Renal cortex interstitium (tissue), 15 donors: ENCODE data around the gene MAP4K5. TPM values are rescaled to one million over a fixed set of nuclear protein-coding genes. Genes with fewer than 3 reads are reported as not detected.
"Not testable (repeated sequence)": the region's sequence is repeated elsewhere in the genome, so short reads cannot be mapped to it uniquely, and the experiment has no call there.

ENCODE experiments used
- DNase-seq, 11 donors: peaks; one replicate each; pipeline ENCODE4 v3.0.0-alpha.2; 2013; ENCODE audit warnings: low read depth in 9 of 11, low spot score in 4 of 11; ENCODE audit errors: extremely low read depth in 1 of 11
- long read RNA-seq, 16 experiments: transcript quantifications; one replicate each; lab custom pipeline, GENCODE V29; 2026
- polyA plus RNA-seq, 3 donors: library from polyadenylated mRNA; unstranded; fragments of 120-200 nt; gene quantifications; one replicate each; pipeline ENCODE4 v1.2.1, GENCODE V29; 2013; ENCODE audit not compliant: insufficient read length in 3 of 3

The MAP4K5 gene
- polyA plus RNA-seq = 10 to 100 TPM; 45.9 to 61.2 (median 55.8) TPM
- long read RNA-seq, donor 1 = 0 reads
- long read RNA-seq, donor 2 = 0 reads
- long read RNA-seq, donor 3, partial matches to known transcripts = 0 of 5 reads
- long read RNA-seq, donor 3, other reads (novel, unspliced or antisense) = 5 of 5 reads
- long read RNA-seq, donor 4 = 0 reads
- long read RNA-seq, donor 5 = 0 reads
- long read RNA-seq, donor 6, partial matches to known transcripts = 6 of 6 reads
- long read RNA-seq, donor 6, other reads (novel, unspliced or antisense) = 0 of 6 reads
- long read RNA-seq, donor 7 = 0 reads
- long read RNA-seq, donor 8 = 0 reads
- long read RNA-seq, donor 9, partial matches to known transcripts = 0 of 5 reads
- long read RNA-seq, donor 9, other reads (novel, unspliced or antisense) = 5 of 5 reads
- long read RNA-seq, donor 10, partial matches to known transcripts = 9 of 9 reads
- long read RNA-seq, donor 10, other reads (novel, unspliced or antisense) = 0 of 9 reads
- long read RNA-seq, donor 11 = 0 reads
- long read RNA-seq, donor 12 = 0 reads
- long read RNA-seq, donor 13 = 0 reads
- long read RNA-seq, donor 14 = 0 reads
- long read RNA-seq, donor 15 = 0 reads
- long read RNA-seq, donor 16, partial matches to known transcripts = 15 of 24 reads
- long read RNA-seq, donor 16, other reads (novel, unspliced or antisense) = 5 of 24 reads

DNA sequence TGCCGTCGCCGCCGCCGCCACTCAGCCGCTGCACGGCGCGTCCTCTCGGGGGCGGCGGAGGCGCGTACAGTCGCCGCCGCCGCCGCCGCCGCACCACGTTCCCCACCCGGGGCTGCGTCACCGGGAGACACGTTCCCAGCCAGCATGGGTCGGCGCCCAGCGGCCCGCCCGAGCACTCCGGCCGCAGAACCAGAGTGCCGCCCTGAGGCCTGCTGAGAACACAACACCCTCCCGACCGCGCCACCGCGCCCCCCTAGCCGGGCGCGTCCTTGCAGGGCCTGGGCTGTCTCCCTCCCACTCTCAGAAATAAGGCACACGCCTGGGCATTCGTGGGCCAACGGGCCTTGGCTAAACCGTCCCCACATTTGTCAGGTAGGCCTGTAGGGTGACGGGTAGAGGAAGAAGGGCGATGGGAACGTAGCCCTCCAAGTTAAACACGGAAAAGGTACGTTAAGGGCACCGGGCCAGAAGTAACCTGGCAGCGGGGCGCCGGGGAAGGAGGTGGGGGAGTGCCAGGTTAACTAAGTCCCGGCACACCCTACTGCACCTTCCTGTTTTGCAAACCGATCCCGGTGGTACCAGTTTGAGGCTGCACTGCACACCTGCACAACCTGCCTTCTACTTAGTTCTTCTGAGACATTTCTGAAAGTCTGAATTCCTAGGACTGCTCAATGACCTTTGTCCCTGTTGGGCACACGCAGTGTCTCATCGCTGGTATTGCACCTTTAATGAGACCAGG lies at the start of gene MAP4K5:
Gene MAP4K5 (minus strand): TSS at position 68 of the 739 bp plus-strand sequence. CDS start 520 bp downstream, outside the sequence.
- peak; percentile 70 to 90 (median 87) for DNase-seq

DNA sequence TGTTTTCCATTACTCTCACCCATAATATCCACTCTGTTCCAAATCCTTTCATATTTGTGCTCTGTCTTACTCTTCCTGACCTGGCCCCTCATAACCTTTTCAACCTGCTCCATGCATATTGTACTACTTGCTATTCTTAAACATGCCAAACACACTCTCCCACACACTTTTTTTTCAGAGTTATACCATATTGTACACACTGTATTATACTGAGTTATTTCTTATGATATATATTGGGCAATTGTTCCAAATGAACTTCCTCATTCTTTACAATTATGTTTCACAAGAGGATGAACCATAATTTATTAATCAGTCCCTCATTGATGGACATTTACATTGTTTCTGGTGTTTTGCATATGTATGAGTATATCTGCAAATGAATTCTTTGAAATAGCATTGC lies 46.1 kb upstream of the MAP4K5 start:
- DNase-seq = no peak

DNA sequence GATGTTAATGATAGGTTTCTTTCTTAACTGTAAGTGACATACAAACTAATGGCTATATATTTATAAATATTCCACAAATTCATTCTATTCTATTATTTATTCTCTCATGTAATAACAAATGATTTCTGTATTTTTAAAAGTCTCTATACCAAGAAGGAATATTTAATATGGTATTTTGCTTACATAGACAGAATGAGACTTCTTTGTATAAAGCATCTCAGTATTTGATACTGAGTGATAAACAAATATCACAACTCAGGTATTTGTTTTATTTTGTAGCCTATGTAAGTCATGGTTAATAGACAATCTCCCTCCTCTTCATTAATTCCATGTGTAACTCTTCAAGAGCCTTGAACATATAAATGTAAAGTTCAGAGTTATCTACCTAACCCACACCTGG lies 45.6 kb upstream of the MAP4K5 start:
- no peak for DNase-seq

- DNase-seq = no peak
Measured at GRCh38 chr14:50575769-50576168, 43.4 kb upstream of the MAP4K5 start.

GRCh38 chr14:50573862-50574261 lies 41.5 kb upstream of the MAP4K5 start:
- no peak for DNase-seq

DNA sequence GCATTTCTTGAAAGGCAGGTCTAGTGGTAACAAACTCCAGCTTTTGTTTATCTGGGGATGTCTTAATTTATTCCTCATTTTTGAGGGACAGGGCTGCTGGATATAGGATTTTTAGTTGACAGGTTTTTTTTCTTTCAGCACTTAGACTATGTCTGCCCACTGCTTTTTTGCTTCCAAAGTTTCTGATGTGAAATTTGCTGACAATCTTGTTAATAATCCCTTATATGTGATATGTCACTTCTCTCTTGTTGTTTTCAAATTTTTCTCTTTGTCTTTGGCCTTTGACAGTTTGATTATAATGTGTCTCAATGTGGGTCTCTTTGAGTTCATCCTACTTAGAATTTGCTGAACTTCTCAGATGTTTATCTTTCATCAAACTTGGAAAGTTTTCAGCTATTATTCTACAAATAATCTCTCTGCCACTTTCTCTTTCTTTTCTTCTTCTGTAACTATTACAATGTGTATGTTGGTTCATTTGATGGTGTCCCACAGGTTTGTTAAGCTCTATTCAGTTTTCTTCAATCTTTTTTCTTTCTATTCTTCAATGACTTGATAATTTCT lies 37.4 kb upstream of the MAP4K5 start:
- no peak for DNase-seq

- DNase-seq = no peak
Measured at GRCh38 chr14:50562841-50563240, 30.5 kb upstream of the MAP4K5 start.

DNA sequence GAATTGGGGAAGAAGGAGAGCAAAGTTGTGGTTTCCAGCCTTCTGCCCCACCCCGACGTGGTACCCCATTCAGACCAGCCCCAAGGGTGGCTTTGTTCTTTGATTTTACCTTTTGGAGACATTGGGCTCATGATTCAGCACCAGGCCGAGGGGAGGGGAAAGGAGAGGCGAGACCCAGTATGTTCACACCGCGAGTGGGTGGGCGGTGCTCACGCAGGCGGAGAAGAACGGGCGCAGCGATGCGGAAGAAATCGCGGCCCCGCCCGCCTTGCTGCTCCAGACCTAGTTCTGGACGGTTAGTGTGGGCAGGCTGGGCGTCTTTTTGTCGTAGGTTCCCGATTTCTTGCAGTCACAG lies 28.5 kb upstream of the MAP4K5 start:
- peak in 10 of 11 donors; percentile 25 to 49 (median 35) for DNase-seq

DNA sequence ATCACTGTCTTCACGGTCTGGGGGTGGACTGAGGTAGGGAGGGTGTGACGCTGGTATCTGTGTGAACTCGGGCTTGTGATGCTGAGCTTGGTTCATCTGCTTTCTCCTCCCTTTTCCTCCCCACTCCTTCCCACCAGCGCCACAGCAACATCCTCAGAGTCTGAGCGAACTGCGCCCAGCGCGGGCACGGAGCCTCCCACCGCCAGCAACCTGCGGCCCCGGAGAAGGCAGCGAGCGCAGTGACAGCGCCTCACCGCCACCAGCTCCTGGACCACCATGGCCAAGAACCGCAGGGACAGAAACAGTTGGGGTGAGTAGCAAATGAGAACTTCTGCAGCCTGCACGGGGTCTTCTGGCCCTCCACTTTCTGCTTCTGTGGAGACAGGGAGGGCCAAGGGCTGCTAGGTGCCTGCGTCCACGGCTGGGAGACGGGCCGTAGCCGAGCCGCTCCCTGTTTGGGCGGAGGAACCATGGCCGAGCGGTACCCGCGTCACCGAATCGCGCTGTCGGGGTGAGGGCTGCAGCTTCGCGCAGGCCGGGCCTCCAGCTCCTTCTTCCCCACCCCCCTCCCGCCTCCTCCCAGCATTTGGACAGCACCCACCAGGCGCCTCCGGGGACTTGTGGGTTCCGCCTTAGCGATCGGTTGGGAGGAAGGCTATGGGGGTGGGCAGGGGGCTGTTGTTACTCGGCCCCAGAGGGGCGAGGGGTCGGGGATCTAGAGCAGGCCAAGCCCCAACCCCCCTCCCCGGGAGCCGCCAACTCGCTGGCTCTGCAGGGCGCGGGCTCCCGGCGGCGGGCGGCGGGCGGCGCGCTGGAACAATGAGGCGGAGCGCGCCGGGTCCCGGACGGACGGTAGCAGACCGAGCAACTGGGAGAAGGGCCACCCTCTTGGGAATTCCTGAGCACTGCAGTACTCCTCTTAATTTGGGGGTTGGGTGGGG lies 27.9 kb upstream of the MAP4K5 start, which contains the start of gene ATL1:
Gene ATL1 (plus strand): TSS at position 156 of the 941 bp plus-strand sequence. CDS start 121 bp downstream, at position 277.
- peak in 10 of 11 donors; percentile 59 to 75 (median 68) for DNase-seq

- not testable (repeated sequence) for DNase-seq
Measured at GRCh38 chr14:50552796-50553195, 20.4 kb upstream of the MAP4K5 start.

- no peak for DNase-seq
Measured at GRCh38 chr14:50551877-50552276, 19.5 kb upstream of the MAP4K5 start.

GRCh38 chr14:50550294-50550693 lies 17.9 kb upstream of the MAP4K5 start:
- DNase-seq = no peak

GRCh38 chr14:50545618-50546017 lies 13.2 kb upstream of the MAP4K5 start:
- no peak for DNase-seq

GRCh38 chr14:50544911-50545310 lies 12.5 kb upstream of the MAP4K5 start:
- no peak for DNase-seq

DNA sequence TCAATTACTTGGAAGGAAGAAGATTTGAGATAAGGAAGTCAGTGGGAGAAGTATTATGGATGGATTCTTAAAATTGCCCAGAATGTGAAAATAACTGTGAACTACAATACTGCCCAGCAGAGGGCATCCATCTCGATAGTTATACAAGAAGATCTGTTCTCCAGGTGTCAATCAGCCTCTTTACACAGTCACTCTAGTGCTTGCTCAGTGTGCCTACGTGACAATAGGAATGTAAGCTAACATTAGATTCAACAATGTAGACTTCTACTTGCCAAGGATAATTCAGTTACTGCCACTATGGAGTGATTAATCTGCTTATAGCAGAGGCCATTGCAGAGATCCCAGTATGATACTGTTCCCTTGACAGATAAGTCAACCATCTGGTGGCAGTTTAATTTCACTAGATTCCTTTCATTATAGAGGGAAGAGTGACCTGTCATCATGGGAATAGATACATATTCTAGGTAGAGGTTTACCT lies 10.6 kb upstream of the MAP4K5 start:
- DNase-seq = no peak

DNA sequence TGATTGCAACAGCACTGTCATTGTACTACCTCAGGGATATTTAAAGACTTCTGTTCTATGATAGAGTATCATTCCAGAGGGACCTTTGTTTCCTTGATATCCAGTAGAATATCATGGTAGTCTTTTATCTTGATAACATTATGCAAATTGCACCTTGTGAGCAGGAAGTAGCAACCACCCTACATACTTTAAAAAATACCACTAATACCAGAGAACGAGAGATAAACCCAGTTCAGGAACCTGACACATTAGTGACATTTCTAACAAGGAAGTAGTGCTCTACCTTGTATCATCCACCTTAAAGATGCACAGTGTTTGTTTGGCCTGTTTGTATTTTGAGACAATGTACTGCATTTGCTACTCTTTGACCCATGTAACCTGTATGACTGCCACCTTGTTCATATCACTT lies 8.8 kb upstream of the MAP4K5 start:
- DNase-seq = no peak

- no peak for DNase-seq
Measured at GRCh38 chr14:50539051-50539450, 6.7 kb upstream of the MAP4K5 start.

GRCh38 chr14:50538034-50538433 lies 5.7 kb upstream of the MAP4K5 start:
- DNase-seq = not testable (repeated sequence)
